Astrocyte (in vitro differentiated cells and primary cell): Measurements from ENCODE around the gene NKD1. TPM values are rescaled to one million over a fixed set of nuclear protein-coding genes. Genes with fewer than 3 reads are reported as not detected.

ENCODE experiments used
- DNase-seq: peaks from one replicate; pipeline ENCODE4 v3.0.0-alpha.2; 2010; ENCODE audit warnings: low read depth
- FAIRE-seq: peaks from 2 replicates; lab custom pipeline; 2011; peaks lifted over from hg19 to GRCh38; lab: Jason Lieb, UNC
- H2AFZ ChIP-seq: 2 replicates; pipeline ENCODE4 v1.6.0; 2012; ENCODE audit warnings: low read depth, low read length, inconsistent platforms
- H3K27ac ChIP-seq: 2 replicates; pipeline ENCODE4 v1.5.1; 2011; ENCODE audit warnings: low read depth, low read length, inconsistent platforms
- H3K27me3 ChIP-seq: 2 replicates; pipeline ENCODE4 v1.6.0; 2011; ENCODE audit warnings: low read length, inconsistent platforms; ENCODE audit not compliant: insufficient read depth
- H3K36me3 ChIP-seq: 2 replicates; pipeline ENCODE4 v1.5.1; 2011; ENCODE audit warnings: low read length, inconsistent platforms; ENCODE audit not compliant: insufficient read depth
- H3K4me1 ChIP-seq: 2 replicates; pipeline ENCODE4 v1.5.1; 2011; ENCODE audit warnings: low read length, inconsistent platforms; ENCODE audit not compliant: insufficient read depth
- H3K4me2 ChIP-seq: 2 replicates; pipeline ENCODE4 v1.6.0; 2012; ENCODE audit warnings: low read length, inconsistent platforms
- H3K4me3 ChIP-seq: 2 replicates; pipeline ENCODE4 v1.5.1; 2011; ENCODE audit warnings: low read depth, mild to moderate bottlenecking, low read length, inconsistent platforms; ENCODE audit not compliant: insufficient read depth
- H3K79me2 ChIP-seq: 2 replicates; pipeline ENCODE4 v1.6.0; 2012; ENCODE audit warnings: mild to moderate bottlenecking, low read length, inconsistent platforms; ENCODE audit not compliant: insufficient read depth
- H3K9ac ChIP-seq: 2 replicates; pipeline ENCODE4 v1.6.0; 2012; ENCODE audit warnings: mild to moderate bottlenecking, low read length, inconsistent platforms
- H3K9me3 ChIP-seq: 2 replicates; pipeline ENCODE4 v1.5.1; 2012; ENCODE audit warnings: low read depth, mild to moderate bottlenecking, low read length, inconsistent platforms; ENCODE audit not compliant: insufficient read depth
- H4K20me1 ChIP-seq: 2 replicates; pipeline ENCODE4 v1.6.0; 2012; ENCODE audit warnings: low read length, inconsistent platforms; ENCODE audit not compliant: insufficient read depth
- H3K27ac Mint-ChIP-seq: one replicate; pipeline ENCODE4 v1.8.0; 2021; ENCODE audit warnings: mild to moderate bottlenecking, mixed read lengths; ENCODE audit not compliant: unreplicated experiment
- H3K27me3 Mint-ChIP-seq: one replicate; pipeline ENCODE4 v1.8.0; 2021; ENCODE audit warnings: low read depth, mixed read lengths; ENCODE audit not compliant: unreplicated experiment
- H3K36me3 Mint-ChIP-seq: one replicate; pipeline ENCODE4 v1.8.0; 2021; ENCODE audit warnings: low read depth, mixed read lengths; ENCODE audit not compliant: unreplicated experiment
- H3K4me1 Mint-ChIP-seq: one replicate; pipeline ENCODE4 v1.8.0; 2021; ENCODE audit warnings: low read depth, mixed read lengths; ENCODE audit not compliant: unreplicated experiment
- H3K4me3 Mint-ChIP-seq: one replicate; pipeline ENCODE4 v1.8.0; 2021; ENCODE audit warnings: mild to moderate bottlenecking, moderate library complexity, mixed read lengths; ENCODE audit not compliant: unreplicated experiment
- H3K9me3 Mint-ChIP-seq: one replicate; pipeline ENCODE4 v1.8.0; 2021; ENCODE audit warnings: mild to moderate bottlenecking, mixed read lengths; ENCODE audit not compliant: unreplicated experiment
- CTCF ChIP-seq: IDR thresholded peaks from 2 replicates; pipeline ENCODE4 v1.5.1; 2011; ENCODE audit warnings: low read depth, mild to moderate bottlenecking, inconsistent platforms, low read length, moderate library complexity; ENCODE audit not compliant: insufficient read depth
- EZH2 ChIP-seq: IDR thresholded peaks from 2 replicates; pipeline ENCODE4 v1.6.1; 2012; ENCODE audit warnings: mild to moderate bottlenecking, low read length, inconsistent platforms; ENCODE audit not compliant: insufficient read depth
- total RNA-seq: library from RNA; stranded (reverse); gene quantifications from 2 replicates; pipeline ENCODE4 v1.2.1, GENCODE V29; 2021

The NKD1 gene
- total RNA-seq, 1 donor from 2014 or later, result 9.1 TPM

- FAIRE-seq, result no peak
These were observed 62.4 kb downstream of the NKD1 start for GRCh38 chr16:50610331-50611262.

GRCh38 chr16:50611332-50611934, 63.2 kb downstream of the NKD1 start:
- no peaks in the 10 kb centered on the region for H3K9me3 ChIP-seq
- H4K20me1 ChIP-seq, result no peaks in the 10 kb centered on the region
- no peaks in the 10 kb centered on the region for H3K27me3 ChIP-seq
- peaks cover 2% of the 10 kb centered on the region for H3K9me3 Mint-ChIP-seq
- H2AFZ ChIP-seq, result peak overlapping the region; percentile 36
- no peaks in the 10 kb centered on the region for H3K79me2 ChIP-seq
- peak overlapping the region; percentile 63 for H3K27ac Mint-ChIP-seq
- DNase-seq (peak; percentile 12), FAIRE-seq (no peak)
- TF ChIP-seq EZH2 (no peak), CTCF (no peak)
- H3K4me1 ChIP-seq, result peaks cover 12% of the 10 kb centered on the region
- peaks cover 25% of the 10 kb centered on the region for H3K4me1 Mint-ChIP-seq
- H3K36me3 Mint-ChIP-seq, result peaks cover 4% of the 10 kb centered on the region
- no peak overlapping the region for H3K9ac ChIP-seq
- H3K4me3 ChIP-seq, result no peak overlapping the region
- H3K4me3 Mint-ChIP-seq, result no peak overlapping the region
- H3K4me2 ChIP-seq, result peak overlapping the region; percentile 26
- peaks cover 33% of the 10 kb centered on the region for H3K27me3 Mint-ChIP-seq
- no peaks in the 10 kb centered on the region for H3K36me3 ChIP-seq
- H3K27ac ChIP-seq, result no peak overlapping the region

More at GRCh38 chr16:50610331-50611262, 62.4 kb downstream of the NKD1 start:
- TF ChIP-seq EZH2, result no peak
- no peak for TF ChIP-seq CTCF
- H3K9me3 ChIP-seq, result no peaks in the 10 kb centered on the region
- no peaks in the 10 kb centered on the region for H4K20me1 ChIP-seq
- no peak overlapping the region for H3K4me2 ChIP-seq
- Mint-ChIP-seq H3K4me3 (no peak overlapping the region), H3K27me3 (peaks cover 34% of the 10 kb centered on the region), H3K27ac (no peak overlapping the region), H3K4me1 (peaks cover 25% of the 10 kb centered on the region), H3K9me3 (peaks cover 2% of the 10 kb centered on the region), H3K36me3 (peaks cover 5% of the 10 kb centered on the region)
- H2AFZ ChIP-seq, result peak overlapping the region; percentile 36
- no peaks in the 10 kb centered on the region for H3K36me3 ChIP-seq
- H3K4me3 ChIP-seq, result no peak overlapping the region
- no peak overlapping the region for H3K9ac ChIP-seq
- DNase-seq, result no peak
- H3K79me2 ChIP-seq, result no peaks in the 10 kb centered on the region
- peaks cover 12% of the 10 kb centered on the region for H3K4me1 ChIP-seq
- H3K27ac ChIP-seq, result no peak overlapping the region
- H3K27me3 ChIP-seq, result no peaks in the 10 kb centered on the region
